H9 (cell line): ENCODE data around the gene KRTAP20-4. TPM values are rescaled to one million over a fixed set of nuclear protein-coding genes. Genes with fewer than 3 reads are reported as not detected.

Experiments used
- DNase-seq: peaks from one replicate; pipeline ENCODE4 v3.0.0-alpha.2; 2017
- H2AFZ ChIP-seq: one replicate; pipeline ENCODE4 v1.6.1; 2013; ENCODE audit warnings: mild to moderate bottlenecking, low read length, control low read depth, moderate library complexity
- H2AK5ac ChIP-seq: 2 replicates; pipeline ENCODE4 v1.6.1; 2013; ENCODE audit warnings: low read length, control low read depth, mixed read lengths; ENCODE audit not compliant: insufficient read length
- H2BK120ac ChIP-seq: one replicate; pipeline ENCODE4 v1.6.1; 2013; ENCODE audit warnings: low read depth, mild to moderate bottlenecking, low read length, control low read depth, inconsistent platforms; ENCODE audit not compliant: poor library complexity, severe bottlenecking
- H2BK12ac ChIP-seq: 2 replicates; pipeline ENCODE4 v1.6.1; 2013; ENCODE audit warnings: low read length, control low read depth, mixed read lengths, low read depth; ENCODE audit not compliant: insufficient read length
- H2BK15ac ChIP-seq: 2 replicates; pipeline ENCODE4 v1.6.1; 2013; ENCODE audit warnings: low read depth, low read length, control low read depth
- H2BK20ac ChIP-seq: one replicate; pipeline ENCODE4 v1.6.1; 2013; ENCODE audit warnings: low read depth, mild to moderate bottlenecking, low read length, control low read depth, inconsistent platforms; ENCODE audit not compliant: poor library complexity, severe bottlenecking
- H2BK5ac ChIP-seq: 2 replicates; pipeline ENCODE4 v1.6.1; 2013; ENCODE audit warnings: low read length, control low read depth, mixed read lengths; ENCODE audit not compliant: insufficient read length
- H3K14ac ChIP-seq: 2 replicates; pipeline ENCODE4 v1.6.1; 2013; ENCODE audit warnings: low read length, control low read depth; ENCODE audit not compliant: insufficient read depth
- H3K18ac ChIP-seq: 2 replicates; pipeline ENCODE4 v1.6.1; 2013; ENCODE audit warnings: low read depth, mild to moderate bottlenecking, mixed read lengths, low read length, control low read depth; ENCODE audit not compliant: insufficient read length
- H3K23ac ChIP-seq: 2 replicates; pipeline ENCODE4 v1.6.1; 2013; ENCODE audit warnings: low read length, control low read depth, mixed read lengths, low read depth; ENCODE audit not compliant: insufficient read length
- H3K23me2 ChIP-seq: 2 replicates; pipeline ENCODE4 v1.6.1; 2013; ENCODE audit warnings: low read depth, mild to moderate bottlenecking, mixed read lengths, low read length, control low read depth; ENCODE audit not compliant: insufficient read length, poor library complexity, severe bottlenecking
- H3K27ac ChIP-seq: 2 replicates; pipeline ENCODE4 v1.5.1; 2013; ENCODE audit warnings: low read length, control low read depth, mixed read lengths, low read depth; ENCODE audit not compliant: insufficient read length
- H3K27me3 ChIP-seq: 2 replicates; pipeline ENCODE4 v1.6.1; 2013; ENCODE audit warnings: low read length, control low read depth, inconsistent platforms; ENCODE audit not compliant: insufficient read depth
- H3K4ac ChIP-seq: 2 replicates; pipeline ENCODE4 v1.6.1; 2013; ENCODE audit warnings: low read depth, mild to moderate bottlenecking, control low read depth, inconsistent platforms, low read length, moderate library complexity
- H3K4me1 ChIP-seq: 2 replicates; pipeline ENCODE4 v1.6.1; 2013; ENCODE audit warnings: low read length, control low read depth, inconsistent platforms; ENCODE audit not compliant: insufficient read depth
- H3K4me2 ChIP-seq: 2 replicates; pipeline ENCODE4 v1.6.1; 2013; ENCODE audit warnings: low read length, control low read depth, mixed read lengths; ENCODE audit not compliant: insufficient read length, insufficient read depth
- H3K56ac ChIP-seq: 2 replicates; pipeline ENCODE4 v1.6.1; 2013; ENCODE audit warnings: low read depth, mild to moderate bottlenecking, mixed read lengths, low read length, control low read depth; ENCODE audit not compliant: insufficient read length
- H3K79me1 ChIP-seq: 2 replicates; pipeline ENCODE4 v1.6.1; 2013; ENCODE audit warnings: low read depth, mild to moderate bottlenecking, moderate library complexity, low read length, control low read depth, inconsistent platforms; ENCODE audit not compliant: insufficient read depth, poor library complexity, severe bottlenecking
- H3K79me2 ChIP-seq: 2 replicates; pipeline ENCODE4 v1.6.1; 2013; ENCODE audit warnings: low read length, control low read depth, inconsistent platforms; ENCODE audit not compliant: insufficient read depth
- H3K9ac ChIP-seq: 2 replicates; pipeline ENCODE4 v1.6.1; 2013; ENCODE audit warnings: low read length, control low read depth, mixed read lengths; ENCODE audit not compliant: insufficient read length; ENCODE audit errors: extremely low read depth
- H3K9me3 ChIP-seq: one replicate; pipeline ENCODE4 v1.6.1; 2013; ENCODE audit warnings: low read depth, low read length, inconsistent platforms; ENCODE audit not compliant: control insufficient read depth
- H3T11ph ChIP-seq: one replicate; pipeline ENCODE4 v1.6.1; 2013; ENCODE audit warnings: mild to moderate bottlenecking, low read length, control low read depth, inconsistent platforms
- H4K20me1 ChIP-seq: one replicate; pipeline ENCODE4 v1.6.1; 2013; ENCODE audit not compliant: control insufficient read depth, insufficient read length, insufficient read depth
- H4K5ac ChIP-seq: 2 replicates; pipeline ENCODE4 v1.6.1; 2013; ENCODE audit warnings: low read depth, mild to moderate bottlenecking, mixed read lengths, low read length, control low read depth; ENCODE audit not compliant: insufficient read length
- H4K8ac ChIP-seq: replicated peaks from 2 replicates; pipeline ENCODE4 v1.6.1; 2013; ENCODE audit warnings: low read length, control low read depth, mixed read lengths, low read depth; ENCODE audit not compliant: insufficient read length
- H4K91ac ChIP-seq: 2 replicates; pipeline ENCODE4 v1.6.1; 2013; ENCODE audit warnings: low read depth, mild to moderate bottlenecking, moderate library complexity, mixed read lengths, low read length, control low read depth; ENCODE audit not compliant: insufficient read length
- H3K27ac Mint-ChIP-seq, 3 experiments: 2 replicates in 2 of 3; 3 replicates in 1 of 3; pipeline ENCODE4 v1.8.0; 2020 to 2021; ENCODE audit warnings: mixed read lengths in 3 of 3, mild to moderate bottlenecking in 1 of 3, moderate library complexity in 1 of 3
- H3K27me3 Mint-ChIP-seq: 2 replicates; pipeline ENCODE4 v1.8.0; 2021; ENCODE audit warnings: low read depth, mild to moderate bottlenecking, moderate library complexity, mixed read lengths
- H3K36me3 Mint-ChIP-seq, 3 experiments: 2 replicates in 2 of 3; 3 replicates in 1 of 3; pipeline ENCODE4 v1.8.0; 2020 to 2021; ENCODE audit warnings: low read depth in 3 of 3, mixed read lengths in 3 of 3; ENCODE audit not compliant: insufficient read depth in 1 of 3
- H3K4me1 Mint-ChIP-seq, 2 experiments: 2 replicates each; pipeline ENCODE4 v1.8.0; 2020; ENCODE audit warnings: mixed read lengths in 2 of 2
- H3K4me3 Mint-ChIP-seq, 2 experiments: 2 replicates in 1 of 2; 3 replicates in 1 of 2; pipeline ENCODE4 v1.8.0; 2020 to 2021; ENCODE audit warnings: mild to moderate bottlenecking in 2 of 2, mixed read lengths in 2 of 2, moderate library complexity in 1 of 2
- H3K9me3 Mint-ChIP-seq, 2 experiments: 2 replicates in 1 of 2; 3 replicates in 1 of 2; pipeline ENCODE4 v1.8.0; 2020; ENCODE audit warnings: mild to moderate bottlenecking in 2 of 2, mixed read lengths in 2 of 2, moderate library complexity in 1 of 2
- WGBS: extraction: QIAGEN DNeasy Blood & Tissue Kit; methylation state at CpG from one replicate; pipeline ENCODE4 v1.1.7; 2013; ENCODE audit warnings: missing lambda C conversion rate, low lambda C conversion rate, mixed read lengths; ENCODE audit not compliant: insufficient read length; ENCODE audit errors: extremely low coverage; 5-methylcytosine and 5-hydroxymethylcytosine counted together
- total RNA-seq: library from RNA; stranded (reverse); gene quantifications from 2 replicates; pipeline ENCODE4 v1.2.1, GENCODE V29; 2021
- TF ChIP-seq, protein P1 (sequence below): fragments of 200-600 bp; sonication (generic); conservative IDR thresholded peaks from 3 replicates; pipeline ENCODE4 v1.8.0; 2021; ENCODE audit warnings: antibody characterized with exemption, mild to moderate bottlenecking

The KRTAP20-4 gene
- total RNA-seq, 1 experiment from 2014 or later, result not detected

DNA sequence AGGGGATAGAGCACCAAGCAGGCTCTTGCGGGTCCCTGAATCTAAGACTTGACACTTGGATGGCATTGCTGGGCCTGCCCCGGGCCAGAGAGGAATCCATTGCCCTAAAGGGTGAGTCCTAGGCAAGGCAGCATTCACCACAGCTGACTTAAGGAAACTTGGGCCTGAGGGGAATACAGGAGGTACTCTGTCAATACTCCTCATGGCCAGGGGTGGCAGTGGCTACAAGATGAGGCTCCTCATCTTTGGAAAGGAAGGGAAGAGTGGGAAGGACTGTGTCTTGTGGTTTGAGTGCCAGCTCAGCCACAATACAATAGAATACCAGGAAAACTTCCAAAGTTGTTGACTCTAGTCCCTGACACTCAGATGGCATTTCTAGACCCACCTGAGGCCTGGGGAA is 14.5 kb upstream of the KRTAP20-4 start:
- TF ChIP-seq, protein P1, sequence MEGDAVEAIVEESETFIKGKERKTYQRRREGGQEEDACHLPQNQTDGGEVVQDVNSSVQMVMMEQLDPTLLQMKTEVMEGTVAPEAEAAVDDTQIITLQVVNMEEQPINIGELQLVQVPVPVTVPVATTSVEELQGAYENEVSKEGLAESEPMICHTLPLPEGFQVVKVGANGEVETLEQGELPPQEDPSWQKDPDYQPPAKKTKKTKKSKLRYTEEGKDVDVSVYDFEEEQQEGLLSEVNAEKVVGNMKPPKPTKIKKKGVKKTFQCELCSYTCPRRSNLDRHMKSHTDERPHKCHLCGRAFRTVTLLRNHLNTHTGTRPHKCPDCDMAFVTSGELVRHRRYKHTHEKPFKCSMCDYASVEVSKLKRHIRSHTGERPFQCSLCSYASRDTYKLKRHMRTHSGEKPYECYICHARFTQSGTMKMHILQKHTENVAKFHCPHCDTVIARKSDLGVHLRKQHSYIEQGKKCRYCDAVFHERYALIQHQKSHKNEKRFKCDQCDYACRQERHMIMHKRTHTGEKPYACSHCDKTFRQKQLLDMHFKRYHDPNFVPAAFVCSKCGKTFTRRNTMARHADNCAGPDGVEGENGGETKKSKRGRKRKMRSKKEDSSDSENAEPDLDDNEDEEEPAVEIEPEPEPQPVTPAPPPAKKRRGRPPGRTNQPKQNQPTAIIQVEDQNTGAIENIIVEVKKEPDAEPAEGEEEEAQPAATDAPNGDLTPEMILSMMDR, result no peak
- no peaks in the 10 kb centered on the region for H3K23me2 ChIP-seq
- no peaks in the 10 kb centered on the region for H3K9me3 ChIP-seq
- no peak overlapping the region for H2BK5ac ChIP-seq
- H3K4me2 ChIP-seq, result no peak overlapping the region
- no peak overlapping the region for H2AK5ac ChIP-seq
- no peak overlapping the region for H2BK20ac ChIP-seq
- Mint-ChIP-seq H3K27me3 (peaks cover 5% of the 10 kb centered on the region), H3K4me3 (no peak overlapping the region), H3K9me3 (peaks cover 2 to 39% of the 10 kb centered on the region in 2 experiments; a peak in 4 of 5 replicates), H3K4me1 (no peaks in the 10 kb centered on the region), H3K27ac (no peak overlapping the region), H3K36me3 (peaks cover 0 to 27% (median 3%) of the 10 kb centered on the region in 3 experiments; a peak in 4 of 7 replicates)
- H3K27me3 ChIP-seq, result no peaks in the 10 kb centered on the region
- H3K18ac ChIP-seq, result no peak overlapping the region
- no peaks in the 10 kb centered on the region for H3K79me1 ChIP-seq
- H3K4me1 ChIP-seq, result no peaks in the 10 kb centered on the region
- no peak overlapping the region for H3K56ac ChIP-seq
- no CpG with 5 or more reads among the region's 2 CpGs for WGBS
- H2BK15ac ChIP-seq, result no peak overlapping the region
- H3K4ac ChIP-seq, result no peak overlapping the region
- no peak overlapping the region for H2BK12ac ChIP-seq
- DNase-seq, result peak; percentile 56
- no peak overlapping the region for H4K91ac ChIP-seq
- no peaks in the 10 kb centered on the region for H4K20me1 ChIP-seq
- no peak overlapping the region for H2AFZ ChIP-seq
- no peak overlapping the region for H3K9ac ChIP-seq
- no peak overlapping the region for H4K5ac ChIP-seq
- no peak overlapping the region for H3K27ac ChIP-seq
- no peaks in the 10 kb centered on the region for H3K79me2 ChIP-seq
- H2BK120ac ChIP-seq, result no peak overlapping the region
- no peak overlapping the region for H3T11ph ChIP-seq
- no peak overlapping the region for H3K14ac ChIP-seq
- no peak overlapping the region for H3K23ac ChIP-seq
- no peak overlapping the region for H4K8ac ChIP-seq
